ENCODE data around the gene TNIP1.

DNA sequence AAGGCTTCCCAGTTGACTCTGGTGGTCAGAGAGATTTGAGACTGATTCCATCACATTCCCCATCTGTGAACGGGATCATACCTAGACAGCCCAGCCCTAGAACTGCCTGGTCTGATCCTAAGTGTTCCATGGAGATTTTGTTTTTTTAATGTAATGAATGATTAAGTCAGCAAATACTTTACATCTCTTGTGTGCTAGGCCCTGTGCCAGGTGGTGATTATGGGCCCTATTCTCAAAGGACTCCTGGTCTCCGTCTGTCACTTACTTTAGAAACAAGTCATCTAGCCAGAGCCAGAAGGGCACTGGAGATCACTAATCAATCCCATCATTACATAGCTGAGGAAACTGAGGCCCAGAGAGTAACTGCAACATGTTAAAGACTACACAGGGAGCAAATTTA lies 61.5 kb downstream of the TNIP1 start:
- no peak for TF ChIP-seq POLR2AphosphoS5 (IDR thresholded peaks at IDR 0.05)
- TF ChIP-seq, protein P1, sequence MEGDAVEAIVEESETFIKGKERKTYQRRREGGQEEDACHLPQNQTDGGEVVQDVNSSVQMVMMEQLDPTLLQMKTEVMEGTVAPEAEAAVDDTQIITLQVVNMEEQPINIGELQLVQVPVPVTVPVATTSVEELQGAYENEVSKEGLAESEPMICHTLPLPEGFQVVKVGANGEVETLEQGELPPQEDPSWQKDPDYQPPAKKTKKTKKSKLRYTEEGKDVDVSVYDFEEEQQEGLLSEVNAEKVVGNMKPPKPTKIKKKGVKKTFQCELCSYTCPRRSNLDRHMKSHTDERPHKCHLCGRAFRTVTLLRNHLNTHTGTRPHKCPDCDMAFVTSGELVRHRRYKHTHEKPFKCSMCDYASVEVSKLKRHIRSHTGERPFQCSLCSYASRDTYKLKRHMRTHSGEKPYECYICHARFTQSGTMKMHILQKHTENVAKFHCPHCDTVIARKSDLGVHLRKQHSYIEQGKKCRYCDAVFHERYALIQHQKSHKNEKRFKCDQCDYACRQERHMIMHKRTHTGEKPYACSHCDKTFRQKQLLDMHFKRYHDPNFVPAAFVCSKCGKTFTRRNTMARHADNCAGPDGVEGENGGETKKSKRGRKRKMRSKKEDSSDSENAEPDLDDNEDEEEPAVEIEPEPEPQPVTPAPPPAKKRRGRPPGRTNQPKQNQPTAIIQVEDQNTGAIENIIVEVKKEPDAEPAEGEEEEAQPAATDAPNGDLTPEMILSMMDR (IDR thresholded peaks at IDR 0.05), result no peak
